T-helper 2 cell treated with Interferon-gamma antibody and Interleukin-4, amounts not matched to agents 100 ng/mL and 5 ng/mL, for 36 hours (primary cell): Measurements from ENCODE around the gene ADCY4. TPM values are rescaled to one million over a fixed set of nuclear protein-coding genes. Genes with fewer than 3 reads are reported as not detected.

ENCODE experiments used
- intact Hi-C: fragments of 100-400 bp; cut with micrococcal nuclease; formaldehyde crosslinking; loops from one replicate; pipeline ENCODE4 v1.15.1; 2023
- total RNA-seq: library from RNA; stranded (reverse); gene quantifications from 2 replicates; pipeline ENCODE4 v1.2.3, GENCODE V29; 2022

Gene ADCY4
- total RNA-seq, 1 donor from 2014 or later: 5.8 TPM

DNA sequence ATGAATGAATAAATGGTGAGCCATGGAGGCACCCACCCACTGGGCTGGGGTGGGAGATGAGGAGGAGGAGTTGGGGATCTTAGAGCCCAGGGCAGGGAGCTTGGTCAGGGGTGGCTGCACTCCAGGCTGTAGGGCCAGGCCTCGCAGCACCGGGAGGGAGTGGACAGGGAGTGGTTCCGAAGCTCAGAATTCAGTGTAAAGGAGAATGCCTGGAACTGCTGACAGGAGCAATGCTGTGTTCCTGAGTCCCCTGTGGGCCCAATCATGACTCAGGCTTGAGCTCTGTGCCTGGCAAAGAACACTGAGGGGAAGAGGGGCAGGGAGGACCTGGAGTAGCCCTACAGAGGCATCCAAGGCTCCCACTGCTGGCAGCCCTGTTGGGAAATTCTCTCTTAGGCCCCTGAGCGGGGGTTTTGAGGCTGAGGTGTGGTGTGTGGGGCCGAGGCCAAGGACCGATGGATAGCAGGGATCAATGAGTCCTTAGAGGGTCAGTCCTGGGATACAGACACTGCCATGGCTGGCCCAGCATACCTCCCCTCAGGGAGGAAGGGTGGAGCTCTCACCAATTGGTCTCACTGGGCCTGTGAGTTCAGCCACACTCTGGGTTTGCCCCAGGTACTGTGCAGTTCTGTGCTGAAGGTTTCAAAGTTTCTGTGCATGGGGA, 53.9 kb downstream of the ADCY4 start:
- intact Hi-C loops: no loop called here

DNA sequence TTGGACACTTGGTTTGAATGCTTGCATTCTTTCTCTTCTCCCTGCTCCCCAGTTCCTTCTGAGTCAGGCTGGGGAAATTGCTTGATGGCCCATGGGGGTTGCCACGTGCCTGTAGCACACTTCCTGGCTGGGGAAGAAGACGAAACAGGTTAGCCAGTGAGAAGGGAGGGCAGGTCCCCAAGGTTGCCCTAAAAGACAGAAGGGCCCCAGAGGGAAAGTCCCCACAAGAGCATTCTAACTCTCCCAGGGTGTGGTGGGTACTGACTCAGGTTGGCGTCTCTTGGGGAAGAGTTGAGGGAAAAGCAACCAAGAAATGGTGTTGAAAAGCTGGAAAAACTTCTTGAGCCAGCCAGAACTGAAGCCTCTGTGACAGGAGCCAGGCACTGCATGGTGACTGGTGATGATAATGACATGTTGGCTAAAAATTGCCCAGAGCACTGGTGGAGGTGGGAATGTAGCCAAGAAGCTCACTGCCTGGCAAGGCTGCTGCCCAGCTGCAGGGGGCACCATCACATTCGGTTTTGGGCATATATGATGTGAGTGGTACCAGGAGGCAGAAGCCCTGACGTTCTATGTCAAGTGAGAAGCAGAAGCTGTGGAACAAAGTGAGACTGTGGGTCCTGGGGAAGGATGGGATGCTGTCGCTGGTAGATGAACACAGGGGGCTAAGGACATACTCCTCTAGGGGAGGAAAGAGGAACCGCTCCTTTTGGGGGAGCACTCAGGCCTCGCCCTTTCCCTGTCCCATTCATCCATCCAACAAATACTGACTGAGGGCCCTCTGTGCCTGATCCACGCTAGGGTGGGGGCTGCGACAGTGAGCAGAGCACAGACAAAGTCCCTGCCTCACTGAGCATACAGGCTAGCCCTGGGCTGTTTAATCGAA, 55.3 kb downstream of the ADCY4 start:
- intact Hi-C loops: loop anchor here (1.0 kb wide), 1 partner anchor 20 kb away; the partner anchor contains the start of genes DHRS1 and NOP9

DNA sequence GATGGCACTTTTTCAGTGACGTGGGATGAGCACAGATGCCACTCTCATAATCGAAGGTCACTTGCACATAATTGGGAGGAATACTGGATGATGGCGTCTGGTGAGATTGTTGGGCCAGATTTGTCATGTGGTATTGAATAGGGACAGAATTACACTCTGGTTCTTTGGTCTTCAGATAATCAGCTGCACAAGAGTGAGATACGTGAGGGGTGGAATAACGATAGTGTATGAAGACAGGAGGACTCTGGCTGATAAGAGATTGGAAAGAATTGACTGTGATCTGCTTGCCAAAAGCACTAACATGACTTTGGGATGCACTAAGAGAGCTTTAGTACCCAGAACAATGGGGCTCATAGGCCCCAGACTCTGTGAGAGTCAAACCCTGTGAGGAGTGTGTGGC, 56.4 kb downstream of the ADCY4 start:
- intact Hi-C loops: no loop called here

DNA sequence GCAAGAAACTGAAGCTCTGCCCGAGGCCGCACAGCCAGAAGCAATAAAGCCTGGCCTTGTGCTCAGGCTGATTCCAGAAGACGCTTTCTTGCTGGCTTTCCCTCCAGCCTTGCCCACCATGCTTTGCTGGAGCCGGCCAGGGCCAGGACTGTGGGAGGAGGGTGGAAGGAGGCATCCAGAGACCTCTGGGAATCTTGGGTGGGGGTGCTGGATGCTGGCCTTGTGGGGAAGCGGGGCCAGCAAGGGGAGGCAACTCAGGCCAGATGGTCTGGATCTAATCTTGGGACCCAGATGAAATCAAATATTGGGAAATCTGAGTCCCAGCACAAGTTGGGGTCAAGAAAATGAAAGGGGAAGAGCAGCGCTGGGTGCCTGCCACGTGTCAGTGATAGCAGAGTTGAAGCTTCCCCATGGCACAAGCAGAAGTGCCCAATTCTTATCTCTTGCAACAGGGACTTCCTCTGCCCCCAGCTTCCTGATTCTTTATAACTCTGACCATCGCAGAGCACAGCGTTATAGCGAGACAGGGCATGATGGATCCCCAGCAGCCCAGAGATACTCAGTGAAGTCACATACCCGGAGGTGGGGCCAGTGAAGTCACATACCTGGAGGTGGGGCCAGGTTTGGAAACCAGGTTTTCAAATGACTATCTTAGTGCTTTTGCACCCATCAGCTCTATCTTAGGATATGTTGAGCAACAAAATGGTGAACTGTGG, 57.1 kb downstream of the ADCY4 start:
- intact Hi-C loops: no loop called here

DNA sequence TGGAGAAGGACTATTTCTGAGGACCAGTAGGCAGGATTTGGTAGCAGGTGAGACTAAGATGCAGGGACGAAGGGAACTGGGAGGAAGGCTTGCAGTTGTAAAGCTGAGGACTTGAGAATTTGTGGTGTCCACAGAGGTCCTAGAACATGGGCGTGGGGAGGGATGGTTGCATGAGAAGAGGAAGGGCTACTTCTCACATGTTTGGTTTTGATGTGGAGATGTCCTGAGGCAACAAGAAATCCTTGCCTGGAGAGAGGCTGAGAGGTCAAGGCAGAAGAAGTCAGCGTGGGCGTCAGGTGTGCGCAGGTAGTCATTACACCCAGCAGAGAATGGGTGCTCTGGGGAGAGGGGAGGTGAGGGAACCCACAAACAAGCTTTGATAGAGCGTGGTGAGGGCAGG, 57.8 kb downstream of the ADCY4 start:
- intact Hi-C loops: no loop called here

DNA sequence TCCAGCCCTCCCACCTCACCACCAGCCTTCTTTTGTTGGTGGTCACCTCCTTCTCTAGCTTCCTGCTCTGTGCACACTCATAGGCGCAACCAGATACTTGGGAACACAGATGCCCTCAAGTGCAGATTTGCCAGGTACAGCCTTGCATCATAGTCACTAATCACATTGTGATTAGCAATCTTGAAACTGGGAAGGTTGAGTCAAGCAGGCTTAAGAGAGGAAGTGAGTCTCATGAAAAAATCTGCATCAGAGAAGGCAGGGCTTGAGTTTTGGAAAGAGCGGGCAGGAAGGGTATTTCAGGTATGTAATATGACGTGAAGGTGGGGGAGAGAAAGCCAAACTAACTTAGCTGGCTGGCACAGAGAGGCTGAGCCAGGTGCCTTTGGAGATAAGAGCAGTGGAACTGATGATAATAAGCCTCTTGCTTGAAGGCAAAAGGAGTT, 60.7 kb downstream of the ADCY4 start:
- intact Hi-C loops: no loop called here

DNA sequence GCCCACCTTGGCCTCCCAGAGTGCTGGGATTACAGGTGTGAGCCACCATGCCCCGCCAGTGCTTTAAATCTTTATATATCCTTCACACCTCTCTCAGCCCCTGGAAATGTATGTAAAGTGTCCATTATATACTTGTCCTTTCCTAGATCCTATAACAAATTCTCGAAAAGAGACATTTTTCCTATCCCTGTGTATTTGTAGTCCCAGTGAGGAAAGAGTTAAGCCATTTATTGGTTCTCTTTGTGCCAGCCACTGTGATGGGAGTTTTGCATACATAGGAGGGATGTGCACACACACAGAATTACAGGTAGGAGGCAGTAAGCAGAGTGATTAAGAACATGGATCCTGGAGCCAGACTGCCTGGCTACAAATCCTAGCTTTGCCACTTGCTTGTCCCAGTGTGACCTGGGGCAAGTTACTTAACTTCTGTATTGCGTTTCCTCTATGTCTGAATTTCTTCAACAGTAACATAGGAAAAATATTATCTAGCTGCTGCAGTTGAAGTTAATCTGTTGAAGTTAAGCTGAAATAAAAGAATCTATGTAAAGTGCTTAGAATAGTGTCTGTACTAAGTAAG, 61.4 kb downstream of the ADCY4 start:
- intact Hi-C loops: no loop called here

DNA sequence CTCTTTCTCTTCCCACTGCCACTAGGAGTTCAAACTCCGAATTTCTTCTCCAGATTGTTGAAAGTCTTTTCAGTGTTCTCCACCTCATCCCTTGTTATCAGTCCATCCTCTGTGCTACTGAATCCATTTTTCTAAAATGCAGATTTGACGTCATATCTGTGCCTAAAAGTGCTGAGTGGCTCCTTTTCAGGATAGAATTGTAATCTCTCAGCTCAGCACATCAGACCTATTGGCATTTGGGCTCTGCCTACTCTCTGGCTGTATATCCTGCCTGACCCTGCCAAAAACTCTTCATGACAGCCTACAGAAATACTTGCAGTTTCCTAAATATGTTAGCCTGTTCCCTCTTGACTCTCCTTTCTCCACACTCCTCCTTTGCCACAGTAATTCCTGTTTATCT, 62.4 kb downstream of the ADCY4 start:
- intact Hi-C loops: no loop called here

DNA sequence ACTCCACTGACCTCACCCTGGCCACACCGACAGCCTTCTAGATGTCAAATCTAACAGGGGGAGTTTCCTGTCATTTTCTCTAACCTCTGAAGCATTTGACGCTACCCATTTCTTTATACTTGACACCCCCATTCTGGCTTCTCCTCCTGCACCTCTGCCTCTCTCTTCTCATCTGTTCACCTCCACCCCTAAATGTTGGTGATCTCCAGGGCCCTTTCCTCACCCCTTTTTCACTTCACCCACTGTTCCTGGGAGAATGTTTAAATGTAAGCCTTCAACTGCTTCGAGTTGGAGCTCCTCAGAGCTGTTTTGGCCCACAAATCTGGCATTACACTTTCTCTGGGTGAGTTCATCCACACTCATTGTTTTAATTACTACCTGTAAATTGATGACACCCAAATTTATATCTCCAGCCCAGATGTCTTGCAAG, 63.0 kb downstream of the ADCY4 start:
- intact Hi-C loops: loop anchor here (1.0 kb wide), 8 partner anchors 27 to 170 kb away; partner anchors contain the start of genes DHRS1, GMPR2, MDP1 and NEDD8

DNA sequence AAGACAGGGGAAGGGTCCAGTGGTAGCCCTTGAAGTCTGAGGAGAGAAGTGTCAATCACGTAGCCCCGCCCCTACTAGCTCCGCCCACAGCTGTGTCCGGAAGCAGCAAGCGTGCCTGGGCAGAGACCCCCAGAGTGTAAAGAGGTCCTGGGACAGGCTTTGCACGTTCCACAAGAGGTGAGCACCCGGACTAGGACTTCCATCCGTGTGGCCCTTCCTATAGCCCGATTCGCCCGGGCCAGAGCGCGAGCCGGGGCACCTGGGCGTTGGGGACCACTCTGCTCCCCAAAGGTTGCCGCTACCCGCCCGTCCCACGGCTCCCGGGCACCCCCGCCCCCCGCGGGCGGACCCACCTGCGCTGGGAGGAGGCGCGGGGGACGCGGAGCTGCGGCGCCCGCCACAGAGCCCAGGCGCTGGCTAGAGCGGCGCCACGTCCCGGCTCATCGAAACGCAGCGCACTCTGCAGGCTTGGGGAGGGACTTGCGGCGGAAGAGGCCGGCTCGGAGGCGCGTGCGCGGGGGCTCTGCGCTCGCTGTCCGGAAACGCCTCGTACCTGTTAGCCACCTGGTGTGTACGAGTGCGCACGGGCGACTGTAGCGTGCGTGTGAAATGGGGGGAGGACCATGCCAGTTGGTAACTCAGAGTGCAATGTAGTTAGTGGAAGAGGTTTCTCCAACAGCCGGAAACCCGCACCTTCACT, 63.6 kb downstream of the ADCY4 start, which contains the start of gene RABGGTA:
Gene RABGGTA (minus strand): TSS at position 464 of the 700 bp plus-strand sequence. CDS start 482 bp downstream, outside the sequence.
- intact Hi-C loops: loop anchor here (1.0 kb wide), 8 partner anchors 28 to 171 kb away; partner anchors contain the start of genes DHRS1, GMPR2, MDP1 and NEDD8

DNA sequence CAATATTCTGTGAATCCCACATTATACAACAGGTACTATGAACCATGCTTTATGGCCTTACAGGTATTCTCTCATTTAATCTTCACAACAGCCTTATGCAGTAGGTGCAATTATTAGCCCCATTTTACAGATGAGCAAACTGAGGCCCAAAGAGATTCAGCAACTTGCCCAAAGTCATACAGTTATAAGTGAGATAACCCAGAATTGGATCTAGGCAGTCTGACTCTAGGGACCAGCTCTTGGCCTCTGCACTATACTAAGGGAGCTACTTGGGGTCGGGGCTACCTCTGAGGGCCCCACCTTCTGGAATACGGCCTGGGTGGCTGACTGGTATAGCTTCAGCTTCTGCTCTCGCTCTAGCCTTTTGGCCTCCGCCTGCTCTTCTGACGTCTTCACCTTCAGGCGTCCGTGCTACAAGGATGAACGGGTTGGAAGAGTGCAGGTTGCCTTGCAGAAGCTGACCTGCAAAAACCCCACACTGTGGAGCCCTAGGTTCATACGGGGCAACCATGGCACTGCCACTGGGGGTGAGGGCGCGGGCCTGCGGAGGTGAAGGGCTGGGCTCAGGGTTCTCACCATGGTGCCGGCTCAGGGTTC, 64.2 kb downstream of the ADCY4 start:
- intact Hi-C loops: loop anchor here (1.0 kb wide), 8 partner anchors 28 to 172 kb away; partner anchors contain the start of genes DHRS1, GMPR2, MDP1 and NEDD8

DNA sequence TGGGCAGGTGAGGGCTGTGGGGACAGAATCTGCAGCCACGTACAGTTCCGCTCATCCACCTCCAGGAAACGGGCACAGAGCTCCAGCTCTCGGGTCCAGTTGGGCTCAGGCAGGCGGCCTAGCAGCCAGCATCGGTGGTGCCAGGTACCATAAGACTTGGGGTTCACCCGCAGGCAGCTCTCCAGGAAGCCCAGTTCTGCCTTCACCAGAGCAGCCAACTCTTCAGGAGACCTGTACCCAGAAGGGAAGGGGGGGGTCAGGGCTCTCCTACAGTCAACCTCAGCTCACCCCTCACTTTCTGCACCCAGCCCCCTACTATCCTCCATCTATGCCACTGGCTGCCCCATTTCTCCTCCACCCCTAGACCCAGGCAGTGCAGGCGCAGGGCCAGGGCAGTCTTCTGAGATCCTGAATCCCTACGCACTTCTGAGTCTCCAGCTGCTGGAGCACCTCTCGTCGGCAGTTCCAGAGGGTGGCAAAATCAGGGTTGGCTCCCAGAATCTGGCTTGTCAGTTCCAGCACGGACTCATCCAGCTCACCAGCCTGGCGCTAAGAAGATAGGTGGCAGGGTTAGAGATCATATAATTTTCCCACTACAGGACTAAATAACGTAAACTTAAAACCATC, 64.8 kb downstream of the ADCY4 start:
- intact Hi-C loops: no loop called here

DNA sequence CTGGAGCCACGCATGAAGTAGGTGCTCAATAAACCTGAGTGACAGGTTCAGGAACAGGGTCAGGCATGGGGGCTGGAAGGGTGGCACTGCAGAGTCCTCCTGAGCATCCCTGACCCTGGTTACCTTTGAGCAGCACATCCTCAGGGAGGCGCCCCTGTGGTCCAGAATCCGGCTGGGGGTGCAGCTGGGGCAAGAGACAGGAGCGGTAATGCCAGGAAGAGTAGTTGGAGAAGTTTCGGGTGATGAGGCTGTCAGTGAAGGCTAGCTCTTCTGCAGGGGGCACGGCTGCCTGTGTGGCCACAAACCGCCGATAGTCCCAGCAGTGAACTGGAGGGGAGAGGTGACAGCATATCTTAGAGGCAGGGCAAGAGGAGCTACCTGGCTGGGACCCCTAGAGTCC, 65.5 kb downstream of the ADCY4 start:
- intact Hi-C loops: no loop called here

Other genes with a start within 250 kb of the ADCY4 start
- gene PCK2, start 240.8 kb downstream of the ADCY4 start, total RNA-seq: 55.4 and 60.4 TPM in 2 replicates
- gene DCAF11, start 220.3 kb downstream of the ADCY4 start, total RNA-seq: 81.8 and 84.9 TPM in 2 replicates
- gene NRL, start 220.1 kb downstream of the ADCY4 start, total RNA-seq: 2.4 and 2.9 TPM in 2 replicates
- 0.57 and 1.1 TPM in 2 replicates for gene FITM1, start 204.4 kb downstream of the ADCY4 start, total RNA-seq
- 517 and 520 TPM in 2 replicates for gene PSME1, start 198.9 kb downstream of the ADCY4 start, total RNA-seq
- 22.1 and 23.3 TPM in 2 replicates for gene EMC9, start 193.5 kb downstream of the ADCY4 start, total RNA-seq
- 725 and 729 TPM in 2 replicates for gene PSME2, start 188.5 kb downstream of the ADCY4 start, total RNA-seq
- gene RNF31, start 187.6 kb downstream of the ADCY4 start, total RNA-seq: 128 and 138 TPM in 2 replicates
- gene IRF9, start 173.8 kb downstream of the ADCY4 start, total RNA-seq: 264 and 265 TPM in 2 replicates
- gene REC8, start 163.0 kb downstream of the ADCY4 start, total RNA-seq: 66.0 and 68.7 TPM in 2 replicates
- 50.2 and 55.0 TPM in 2 replicates for gene IPO4, start 146.3 kb downstream of the ADCY4 start, total RNA-seq
- gene TM9SF1, start 139.6 kb downstream of the ADCY4 start, total RNA-seq: 41.2 and 42.6 TPM in 2 replicates
- gene TSSK4, start 129.4 kb downstream of the ADCY4 start, total RNA-seq: 0.34 and 0.39 TPM in 2 replicates
- 85.8 and 90.3 TPM in 2 replicates for gene CHMP4A, start 121.6 kb downstream of the ADCY4 start, total RNA-seq
- gene MDP1, start 119.0 kb downstream of the ADCY4 start, total RNA-seq: 11.1 and 13.8 TPM in 2 replicates
- gene NEDD8, start 102.7 kb downstream of the ADCY4 start, total RNA-seq: 191 and 199 TPM in 2 replicates
- 59.8 and 60.9 TPM in 2 replicates for gene GMPR2, start 102.1 kb downstream of the ADCY4 start, total RNA-seq
- gene TINF2, start 92.4 kb downstream of the ADCY4 start, total RNA-seq: 129 and 136 TPM in 2 replicates
- 4.1 and 5.6 TPM in 2 replicates for gene TGM1, start 71.9 kb downstream of the ADCY4 start, total RNA-seq
- gene RABGGTA, start 63.5 kb downstream of the ADCY4 start, total RNA-seq: 45.9 and 54.4 TPM in 2 replicates
- gene DHRS1, start 35.3 kb downstream of the ADCY4 start, total RNA-seq: 20.7 and 29.6 TPM in 2 replicates
- 41.3 and 41.6 TPM in 2 replicates for gene NOP9, start 35.2 kb downstream of the ADCY4 start, total RNA-seq
- gene CIDEB, start 27.1 kb downstream of the ADCY4 start, total RNA-seq: 28.6 and 29.5 TPM in 2 replicates
- 16.6 and 17.5 TPM in 2 replicates for gene LTB4R2, start 24.9 kb downstream of the ADCY4 start, total RNA-seq
- 19.2 and 23.4 TPM in 2 replicates for gene LTB4R, start 23.6 kb downstream of the ADCY4 start, total RNA-seq
- 29.7 and 34.6 TPM in 2 replicates for gene RIPK3, start 4.9 kb upstream of the ADCY4 start, total RNA-seq
- gene NFATC4, start 33.1 kb upstream of the ADCY4 start, total RNA-seq: 0.09 TPM in 1 of 2 replicates, not detected in the other
- 0.14 TPM in 2 replicates for gene NYNRIN, start 63.9 kb upstream of the ADCY4 start, total RNA-seq
- 5.0 and 5.5 TPM in 2 replicates for gene CBLN3, start 94.6 kb upstream of the ADCY4 start, total RNA-seq
- 76.6 and 79.3 TPM in 2 replicates for gene KHNYN, start 94.9 kb upstream of the ADCY4 start, total RNA-seq
- gene SDR39U1, start 107.7 kb upstream of the ADCY4 start, total RNA-seq: 48.2 and 56.4 TPM in 2 replicates
- not detected in 2 replicates for gene CMA1, start 173.2 kb upstream of the ADCY4 start, total RNA-seq
- gene CTSG, start 241.2 kb upstream of the ADCY4 start, total RNA-seq: 0.18 TPM in 1 of 2 replicates, not detected in the other